Measurements from ENCODE around the gene MTIF3. TPM values are rescaled to one million over a fixed set of nuclear protein-coding genes. Genes with fewer than 3 reads are reported as not detected.

Gene MTIF3
- total RNA-seq, 1 donor from 2014 or later = 34.9 TPM

DNA sequence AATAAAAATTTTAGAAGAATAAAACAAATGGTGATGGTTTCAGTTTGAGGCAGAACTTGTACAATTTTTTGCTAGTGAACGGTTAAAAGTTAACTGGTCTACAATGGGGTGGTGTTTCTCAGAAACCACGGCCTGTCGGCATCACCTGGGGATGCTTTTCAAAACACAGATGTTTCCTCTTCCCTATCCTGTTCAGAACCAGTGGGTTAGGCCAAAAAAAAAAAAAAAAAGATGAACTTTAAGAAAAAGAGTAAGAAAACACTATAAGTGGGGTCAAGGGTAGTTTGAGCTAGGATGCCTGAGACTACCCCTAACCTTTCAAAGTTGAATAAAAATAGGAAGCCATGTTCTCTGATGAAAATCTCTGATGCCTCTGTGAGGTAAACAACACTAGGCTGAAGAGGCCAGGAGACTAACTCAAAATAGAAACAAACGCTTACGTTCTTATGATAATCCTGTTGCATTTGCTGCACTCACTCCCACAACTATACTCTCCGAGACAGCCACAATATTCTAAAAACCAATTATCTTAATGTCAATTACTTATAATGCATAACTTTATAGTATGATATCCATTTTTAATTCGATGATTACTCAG is 3.3 kb downstream of the MTIF3 start:
- Mint-ChIP-seq H3K4me3 (ENCODE audit: unreplicated experiment) (no peak overlapping the region), H3K27ac (ENCODE audit: unreplicated experiment) (no peak overlapping the region), H3K9me3 (ENCODE audit: low read depth) (no peaks in the 10 kb centered on the region), H3K27me3 (ENCODE audit: low read depth) (no peaks in the 10 kb centered on the region), H3K4me1 (ENCODE audit: low read depth) (peaks cover 19% of the 10 kb centered on the region), H3K36me3 (ENCODE audit: low read depth) (peaks cover 6% of the 10 kb centered on the region)
- TF ChIP-seq, protein P1, sequence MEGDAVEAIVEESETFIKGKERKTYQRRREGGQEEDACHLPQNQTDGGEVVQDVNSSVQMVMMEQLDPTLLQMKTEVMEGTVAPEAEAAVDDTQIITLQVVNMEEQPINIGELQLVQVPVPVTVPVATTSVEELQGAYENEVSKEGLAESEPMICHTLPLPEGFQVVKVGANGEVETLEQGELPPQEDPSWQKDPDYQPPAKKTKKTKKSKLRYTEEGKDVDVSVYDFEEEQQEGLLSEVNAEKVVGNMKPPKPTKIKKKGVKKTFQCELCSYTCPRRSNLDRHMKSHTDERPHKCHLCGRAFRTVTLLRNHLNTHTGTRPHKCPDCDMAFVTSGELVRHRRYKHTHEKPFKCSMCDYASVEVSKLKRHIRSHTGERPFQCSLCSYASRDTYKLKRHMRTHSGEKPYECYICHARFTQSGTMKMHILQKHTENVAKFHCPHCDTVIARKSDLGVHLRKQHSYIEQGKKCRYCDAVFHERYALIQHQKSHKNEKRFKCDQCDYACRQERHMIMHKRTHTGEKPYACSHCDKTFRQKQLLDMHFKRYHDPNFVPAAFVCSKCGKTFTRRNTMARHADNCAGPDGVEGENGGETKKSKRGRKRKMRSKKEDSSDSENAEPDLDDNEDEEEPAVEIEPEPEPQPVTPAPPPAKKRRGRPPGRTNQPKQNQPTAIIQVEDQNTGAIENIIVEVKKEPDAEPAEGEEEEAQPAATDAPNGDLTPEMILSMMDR (IDR thresholded peaks at IDR 0.05) = no peak
- no peak for DNase-seq (ENCODE audit: low spot score)

DNA sequence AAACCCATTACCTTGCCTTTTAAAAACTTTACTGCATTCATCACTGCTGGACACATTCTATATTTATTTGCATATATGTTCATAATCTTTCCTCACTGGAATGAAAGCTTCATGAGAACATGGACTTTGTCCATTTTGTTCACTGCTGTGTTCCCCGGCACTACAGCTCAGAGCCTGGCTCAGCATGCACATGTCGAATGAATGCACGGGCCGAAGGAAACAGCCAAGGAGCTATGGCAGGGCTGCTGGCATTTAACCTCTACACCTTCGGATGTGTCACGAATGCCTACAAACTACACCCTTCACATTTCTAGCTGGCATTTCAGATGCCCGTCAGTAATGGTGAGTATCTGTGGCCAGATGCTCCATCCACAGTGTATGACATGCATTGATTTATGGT is 7.6 kb downstream of the MTIF3 start:
- no peak overlapping the region for H3K4me3 Mint-ChIP-seq (ENCODE audit: unreplicated experiment)
- H3K4me1 Mint-ChIP-seq (ENCODE audit: low read depth) = no peaks in the 10 kb centered on the region
- no peaks in the 10 kb centered on the region for H3K9me3 Mint-ChIP-seq (ENCODE audit: low read depth)
- no peak for DNase-seq (ENCODE audit: low spot score)
- no peaks in the 10 kb centered on the region for H3K27me3 Mint-ChIP-seq (ENCODE audit: low read depth)
- TF ChIP-seq, protein P1 (IDR thresholded peaks at IDR 0.05) = no peak
- H3K27ac Mint-ChIP-seq (ENCODE audit: unreplicated experiment) = no peak overlapping the region
- H3K36me3 Mint-ChIP-seq (ENCODE audit: low read depth) = peaks cover 12% of the 10 kb centered on the region

DNA sequence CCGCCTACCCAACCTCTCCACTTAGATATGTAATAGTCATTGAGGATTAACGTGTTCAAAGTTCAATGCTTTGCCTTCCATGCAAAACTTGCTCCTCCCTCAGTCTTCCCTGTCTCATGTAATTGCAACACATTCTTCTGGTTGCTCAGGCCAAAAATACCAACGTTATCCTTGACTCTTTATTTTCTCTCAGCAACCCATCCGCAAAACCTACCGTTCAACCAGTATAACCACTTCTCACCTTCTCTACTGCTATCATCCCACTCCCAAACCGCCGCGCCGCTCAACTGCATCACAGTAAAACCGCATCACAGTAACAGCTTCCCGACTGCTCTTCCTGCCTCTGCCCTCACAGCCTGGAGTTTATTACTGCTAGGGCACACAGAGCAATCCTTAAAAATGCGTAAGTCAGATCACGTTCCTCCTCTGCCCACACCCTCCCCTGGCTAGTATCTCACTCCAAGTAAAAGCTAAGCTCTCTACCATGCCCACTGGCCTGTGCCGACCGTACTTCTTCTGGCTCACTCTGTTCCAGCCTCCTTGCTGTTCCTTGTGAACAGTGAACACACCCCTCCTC is 8.2 kb downstream of the MTIF3 start:
- Mint-ChIP-seq H3K27ac (ENCODE audit: unreplicated experiment) (no peak overlapping the region), H3K4me3 (ENCODE audit: unreplicated experiment) (no peak overlapping the region), H3K27me3 (ENCODE audit: low read depth) (no peaks in the 10 kb centered on the region), H3K4me1 (ENCODE audit: low read depth) (no peaks in the 10 kb centered on the region), H3K9me3 (ENCODE audit: low read depth) (no peaks in the 10 kb centered on the region), H3K36me3 (ENCODE audit: low read depth) (peaks cover 16% of the 10 kb centered on the region)
- no peak for DNase-seq (ENCODE audit: low spot score)
- TF ChIP-seq, protein P1 (IDR thresholded peaks at IDR 0.05) = no peak

DNA sequence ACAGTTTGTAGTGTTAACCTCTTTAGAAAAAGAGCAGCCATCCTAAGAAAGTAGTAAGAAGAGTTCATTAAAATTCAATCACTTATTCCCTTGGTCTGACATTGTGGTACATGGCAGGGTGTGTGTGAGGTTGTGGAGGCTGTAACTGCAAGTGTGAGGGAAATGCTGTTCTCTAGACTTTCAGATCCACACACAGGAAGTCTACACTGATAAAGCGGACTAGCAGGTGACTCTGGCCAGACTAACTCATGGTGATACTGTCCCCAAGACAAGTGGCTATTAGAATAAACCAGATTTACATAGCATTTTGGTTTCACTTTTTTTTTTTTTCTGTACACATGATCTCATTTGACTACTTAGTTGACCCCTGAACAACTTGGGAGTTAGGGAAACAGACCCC is 10.0 kb downstream of the MTIF3 start:
- Mint-ChIP-seq H3K27ac (ENCODE audit: unreplicated experiment) (no peak overlapping the region), H3K36me3 (ENCODE audit: low read depth) (peaks cover 22% of the 10 kb centered on the region), H3K4me3 (ENCODE audit: unreplicated experiment) (no peak overlapping the region), H3K9me3 (ENCODE audit: low read depth) (no peaks in the 10 kb centered on the region), H3K27me3 (ENCODE audit: low read depth) (no peaks in the 10 kb centered on the region), H3K4me1 (ENCODE audit: low read depth) (no peaks in the 10 kb centered on the region)
- TF ChIP-seq, protein P1 (IDR thresholded peaks at IDR 0.05) = no peak
- DNase-seq (ENCODE audit: low spot score) = no peak

DNA sequence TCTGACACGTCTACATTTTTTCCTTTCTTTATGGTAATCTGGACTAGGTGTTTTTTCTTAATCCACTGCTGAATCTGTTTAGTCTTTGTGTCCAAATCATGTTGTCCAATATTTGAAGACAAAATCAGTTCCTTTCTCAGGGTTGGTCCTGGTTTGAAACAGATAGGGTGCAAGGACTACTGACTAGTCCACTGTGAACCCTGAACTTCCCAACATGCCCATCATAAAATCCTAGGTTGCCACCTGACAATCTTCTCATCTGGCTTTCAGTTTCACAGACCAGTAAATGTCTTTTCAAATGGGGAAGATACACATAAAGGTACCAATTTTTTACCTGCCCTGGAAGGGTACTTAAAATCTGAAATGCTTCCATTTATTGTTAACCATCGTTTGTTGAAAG is 13.2 kb downstream of the MTIF3 start:
- TF ChIP-seq, protein P1 (IDR thresholded peaks at IDR 0.05) = no peak
- Mint-ChIP-seq H3K27me3 (ENCODE audit: low read depth) (no peaks in the 10 kb centered on the region), H3K9me3 (ENCODE audit: low read depth) (no peaks in the 10 kb centered on the region), H3K4me1 (ENCODE audit: low read depth) (no peaks in the 10 kb centered on the region), H3K4me3 (ENCODE audit: unreplicated experiment) (no peak overlapping the region), H3K36me3 (ENCODE audit: low read depth) (peaks cover 22% of the 10 kb centered on the region), H3K27ac (ENCODE audit: unreplicated experiment) (no peak overlapping the region)
- DNase-seq (ENCODE audit: low spot score) = no peak

Measured in chondrocyte (in vitro differentiated cells).